Measurements from ENCODE around the gene KLK13. TPM values are rescaled to one million over a fixed set of nuclear protein-coding genes. Genes with fewer than 3 reads are reported as not detected.

Gene KLK13
- total RNA-seq, 2 donors from 2014 or later: not detected

DNA sequence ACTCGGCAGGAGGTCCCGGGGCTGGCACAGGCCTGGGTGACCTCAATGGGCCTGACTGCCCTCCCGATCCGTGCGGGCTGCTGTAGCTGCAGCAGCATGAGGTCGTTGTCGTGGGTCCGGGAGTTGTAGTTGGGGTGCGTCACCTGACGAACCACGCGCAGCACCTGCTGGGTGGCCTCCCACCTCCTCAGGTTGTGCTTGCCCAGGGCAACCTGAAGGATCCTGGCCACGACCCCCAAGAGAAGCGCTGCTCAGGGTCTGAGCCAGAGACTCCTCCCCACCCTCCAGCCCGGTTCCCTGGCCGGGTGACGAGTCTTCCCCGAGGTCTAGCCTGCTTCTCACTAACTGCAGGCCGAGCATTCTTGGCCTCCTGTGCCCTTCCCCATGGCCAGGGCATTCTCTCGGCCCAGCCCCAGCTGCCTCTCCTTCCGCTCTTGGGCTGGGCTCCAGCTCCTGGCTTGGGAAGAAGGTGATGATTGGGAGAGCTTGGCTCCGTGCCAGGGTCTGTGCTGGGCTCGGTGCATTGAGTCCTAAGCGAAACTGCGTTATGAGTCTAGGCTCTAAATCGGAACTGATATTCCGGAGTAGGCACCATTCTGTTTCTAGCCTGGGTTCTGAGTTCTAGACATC lies 14.7 kb upstream of the KLK13 start:
- no peaks in the 10 kb centered on the region for H3K9me3 ChIP-seq
- H3K36me3 ChIP-seq: no peaks in the 10 kb centered on the region
- TF ChIP-seq, protein P1, sequence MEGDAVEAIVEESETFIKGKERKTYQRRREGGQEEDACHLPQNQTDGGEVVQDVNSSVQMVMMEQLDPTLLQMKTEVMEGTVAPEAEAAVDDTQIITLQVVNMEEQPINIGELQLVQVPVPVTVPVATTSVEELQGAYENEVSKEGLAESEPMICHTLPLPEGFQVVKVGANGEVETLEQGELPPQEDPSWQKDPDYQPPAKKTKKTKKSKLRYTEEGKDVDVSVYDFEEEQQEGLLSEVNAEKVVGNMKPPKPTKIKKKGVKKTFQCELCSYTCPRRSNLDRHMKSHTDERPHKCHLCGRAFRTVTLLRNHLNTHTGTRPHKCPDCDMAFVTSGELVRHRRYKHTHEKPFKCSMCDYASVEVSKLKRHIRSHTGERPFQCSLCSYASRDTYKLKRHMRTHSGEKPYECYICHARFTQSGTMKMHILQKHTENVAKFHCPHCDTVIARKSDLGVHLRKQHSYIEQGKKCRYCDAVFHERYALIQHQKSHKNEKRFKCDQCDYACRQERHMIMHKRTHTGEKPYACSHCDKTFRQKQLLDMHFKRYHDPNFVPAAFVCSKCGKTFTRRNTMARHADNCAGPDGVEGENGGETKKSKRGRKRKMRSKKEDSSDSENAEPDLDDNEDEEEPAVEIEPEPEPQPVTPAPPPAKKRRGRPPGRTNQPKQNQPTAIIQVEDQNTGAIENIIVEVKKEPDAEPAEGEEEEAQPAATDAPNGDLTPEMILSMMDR (IDR thresholded peaks at IDR 0.05): no peak
- H3K4me1 ChIP-seq: no peaks in the 10 kb centered on the region
- no peak overlapping the region for H3K4me3 ChIP-seq
- H3K9ac ChIP-seq (ENCODE audit: low read depth in 2 of 2, low read length in 2 of 2): no peak overlapping the region
- intact Hi-C loops (cut with DNase I): no loop called here
- H3K27me3 ChIP-seq: no peaks in the 10 kb centered on the region
- DNase-seq: no peak
- H3K27ac ChIP-seq: no peak overlapping the region

DNA sequence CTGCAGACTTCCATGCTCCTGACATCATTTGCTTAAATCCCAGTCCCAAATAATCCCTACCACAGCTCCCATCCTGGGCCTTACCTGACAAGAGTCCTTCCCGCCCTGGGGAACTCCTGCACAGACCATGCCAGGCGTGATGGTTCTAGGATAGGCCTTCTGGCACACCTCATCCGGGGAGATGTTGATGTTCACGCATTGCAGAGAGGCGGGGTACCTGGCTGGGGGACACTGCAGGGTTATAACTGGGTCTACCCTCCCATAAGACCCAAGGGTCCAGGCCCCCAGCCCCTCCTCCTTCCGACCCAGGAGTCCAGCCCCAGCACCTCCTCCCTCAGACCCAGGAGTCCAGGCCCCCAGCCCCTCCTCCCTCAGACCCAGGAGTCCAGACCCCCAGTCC lies 13.8 kb upstream of the KLK13 start:
- Histone ChIP-seq H3K27ac (no peak overlapping the region), H3K36me3 (no peaks in the 10 kb centered on the region), H3K4me1 (no peaks in the 10 kb centered on the region), H3K27me3 (peaks cover 2% of the 10 kb centered on the region), H3K9me3 (peaks cover 3% of the 10 kb centered on the region), H3K4me3 (no peak overlapping the region), H3K9ac (ENCODE audit: low read depth in 2 of 2, low read length in 2 of 2) (no peak overlapping the region)
- DNase-seq: no peak
- TF ChIP-seq, protein P1 (IDR thresholded peaks at IDR 0.05): no peak
- intact Hi-C loops (cut with DNase I): no loop called here

- H3K9me3 ChIP-seq: peaks cover 3% of the 10 kb centered on the region
- no peak overlapping the region for H3K9ac ChIP-seq (ENCODE audit: low read depth in 2 of 2, low read length in 2 of 2)
- intact Hi-C loops (cut with DNase I): no loop called here
- TF ChIP-seq, protein P1 (IDR thresholded peaks at IDR 0.05): no peak
- no peak for DNase-seq
- H3K4me3 ChIP-seq: no peak overlapping the region
- no peak overlapping the region for H3K27ac ChIP-seq
- H3K36me3 ChIP-seq: no peaks in the 10 kb centered on the region
- peaks cover 8% of the 10 kb centered on the region for H3K27me3 ChIP-seq
- H3K4me1 ChIP-seq: no peaks in the 10 kb centered on the region
Measured at GRCh38 chr19:51078104-51078503, 13.2 kb upstream of the KLK13 start.

- H3K27ac ChIP-seq: no peak overlapping the region
- TF ChIP-seq, protein P1 (IDR thresholded peaks at IDR 0.05): no peak
- H3K9ac ChIP-seq (ENCODE audit: low read depth in 2 of 2, low read length in 2 of 2): no peak overlapping the region
- no peak for DNase-seq
- peaks cover 3% of the 10 kb centered on the region for H3K9me3 ChIP-seq
- H3K4me3 ChIP-seq: no peak overlapping the region
- intact Hi-C loops (cut with DNase I): no loop called here
- no peaks in the 10 kb centered on the region for H3K4me1 ChIP-seq
- H3K36me3 ChIP-seq: no peaks in the 10 kb centered on the region
- peaks cover 8% of the 10 kb centered on the region for H3K27me3 ChIP-seq
Measured at GRCh38 chr19:51076631-51077213, 11.8 kb upstream of the KLK13 start.

- H3K9me3 ChIP-seq: peaks cover 3% of the 10 kb centered on the region
- no peak overlapping the region for H3K4me3 ChIP-seq
- no peaks in the 10 kb centered on the region for H3K36me3 ChIP-seq
- no peak overlapping the region for H3K9ac ChIP-seq (ENCODE audit: low read depth in 2 of 2, low read length in 2 of 2)
- intact Hi-C loops (cut with DNase I): no loop called here
- no peak for DNase-seq
- H3K27me3 ChIP-seq: peaks cover 8% of the 10 kb centered on the region
- TF ChIP-seq, protein P1 (IDR thresholded peaks at IDR 0.05): no peak
- no peak overlapping the region for H3K27ac ChIP-seq
- H3K4me1 ChIP-seq: no peaks in the 10 kb centered on the region
Measured at GRCh38 chr19:51075998-51076397, 11.1 kb upstream of the KLK13 start.
